ENCODE measurements around the gene SNED1. TPM values are rescaled to one million over a fixed set of nuclear protein-coding genes. Genes with fewer than 3 reads are reported as not detected.

The SNED1 gene
- total and polyA plus RNA-seq, 9 of the 15 experiments (the other 6 are each of a cell fraction or from before 2014, with no cell fraction given): 0.03 to 0.07 (median 0.05) TPM; not detected in 5

DNA sequence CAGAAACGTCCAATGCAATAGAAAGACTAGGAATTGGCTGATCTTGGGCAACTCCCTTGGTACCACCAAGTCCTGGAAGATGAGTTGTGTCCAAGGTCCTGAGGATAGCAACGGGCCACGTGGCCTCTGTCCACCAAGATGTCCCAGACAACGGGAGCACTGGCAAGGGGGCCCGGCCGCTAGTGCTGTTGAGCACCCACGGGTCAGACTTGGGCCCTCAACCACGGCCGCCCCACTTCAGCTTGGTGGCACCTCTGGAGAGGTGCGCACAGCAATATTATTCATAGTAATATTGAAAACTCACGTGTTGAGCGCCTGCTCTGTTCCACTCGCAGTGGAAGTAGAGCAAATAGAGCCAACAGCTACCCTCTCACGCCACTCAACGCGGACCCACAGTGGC is 131.9 kb downstream of the SNED1 start:
- DNase-seq (ENCODE audit: extremely low read depth in 1 of 4, low spot score in 3 of 4): no peak
- Histone ChIP-seq H3K9ac (ENCODE audit: insufficient read depth in 1 of 2, low read depth in 2 of 2, low read length in 2 of 2) (no peak overlapping the region), H3K4me2 (ENCODE audit: insufficient read depth, low read length) (no peak overlapping the region), H3K27ac (ENCODE audit: extremely low read depth, low read depth, low read length) (no peak overlapping the region), H3K36me3 (ENCODE audit: control insufficient read depth, insufficient read depth, low read length) (peaks cover 13% of the 10 kb centered on the region; the same call in 1 of the 3 replicates), H3K4me1 (replicated peaks in 1 of 2; ENCODE audit: control insufficient read depth in 2 of 2, insufficient read depth in 2 of 2, low read length in 2 of 2) (no peaks in the 10 kb centered on the region; a peak in 1 of 5 replicates), H3K9me3 (replicated peaks; ENCODE audit: control insufficient read depth, insufficient read depth, low read depth, low read length) (no peaks in the 10 kb centered on the region), H2AFZ (ENCODE audit: low read depth, low read length) (no peak overlapping the region), H3K9me1 (ENCODE audit: control insufficient read depth, insufficient read depth, low read length) (no peaks in the 10 kb centered on the region), H3K4me3 (no peak overlapping the region), H3K79me2 (ENCODE audit: control insufficient read depth, insufficient read depth, low read length) (no peaks in the 10 kb centered on the region), H3K27me3 (ENCODE audit: control insufficient read depth in 2 of 2, insufficient read depth in 2 of 2, low read length in 2 of 2) (no peaks in the 10 kb centered on the region), H4K20me1 (replicated peaks; ENCODE audit: control insufficient read depth, insufficient read depth, low read length) (no peaks in the 10 kb centered on the region)
- FAIRE-seq: no peak
- ChIA-PET CTCF (ENCODE audit: low intra/inter-chr PET ratio) (no interaction called here), POLR2A (no interaction called here)
- 88% methylated on average over 9 of the region's 16 CpGs for WGBS (ENCODE audit: insufficient coverage, low coverage, missing lambda C conversion rate)
- no TSS peak for BruUV-seq (replicated peaks)
- no peak for ATAC-seq
- intact Hi-C loops (cut with micrococcal nuclease) (no loop called here), in situ Hi-C loops (cut with MboI) (no loop called here)
- TF ChIP-seq TSHZ1 (CRISPR knock-in tag; IDR thresholded peaks at IDR 0.05) (no peak), POLR2B (IDR thresholded peaks at IDR 0.05; ENCODE audit: low read depth, partially characterized antibody) (no peak), ZNF436 (CRISPR knock-in tag; IDR thresholded peaks at IDR 0.05) (no peak), NBN (IDR thresholded peaks at IDR 0.05; ENCODE audit: low read depth) (no peak), OTX1 (CRISPR knock-in tag; IDR thresholded peaks at IDR 0.05) (no peak), RCOR1 (IDR thresholded peaks at IDR 0.05; ENCODE audit: borderline replicate concordance in 1 of 2, low read depth in 2 of 2, low read length in 2 of 2) (no peak), SP2 (IDR thresholded peaks at IDR 0.05; ENCODE audit: extremely low read depth, low read depth, low read length, poor library complexity, severe bottlenecking) (no peak), ZNF239 (CRISPR knock-in tag; IDR thresholded peaks at IDR 0.05) (no peak), RBM25 (IDR thresholded peaks at IDR 0.05; ENCODE audit: low read depth, low read length, severe bottlenecking) (no peak), NR2F6 (CRISPR knock-in tag; IDR thresholded peaks at IDR 0.05) (no peak), ZNF830 (CRISPR knock-in tag; IDR thresholded peaks at IDR 0.05) (no peak)
- TF ChIP-seq, protein P1, sequence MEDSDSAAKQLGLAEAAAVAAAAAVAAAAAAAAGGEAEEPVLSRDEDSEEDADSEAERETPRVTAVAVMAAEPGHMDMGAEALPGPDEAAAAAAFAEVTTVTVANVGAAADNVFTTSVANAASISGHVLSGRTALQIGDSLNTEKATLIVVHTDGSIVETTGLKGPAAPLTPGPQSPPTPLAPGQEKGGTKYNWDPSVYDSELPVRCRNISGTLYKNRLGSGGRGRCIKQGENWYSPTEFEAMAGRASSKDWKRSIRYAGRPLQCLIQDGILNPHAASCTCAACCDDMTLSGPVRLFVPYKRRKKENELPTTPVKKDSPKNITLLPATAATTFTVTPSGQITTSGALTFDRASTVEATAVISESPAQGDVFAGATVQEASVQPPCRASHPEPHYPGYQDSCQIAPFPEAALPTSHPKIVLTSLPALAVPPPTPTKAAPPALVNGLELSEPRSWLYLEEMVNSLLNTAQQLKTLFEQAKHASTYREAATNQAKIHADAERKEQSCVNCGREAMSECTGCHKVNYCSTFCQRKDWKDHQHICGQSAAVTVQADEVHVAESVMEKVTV (CRISPR knock-in tag; IDR thresholded peaks at IDR 0.05): no peak
- TF ChIP-seq, protein P2, sequence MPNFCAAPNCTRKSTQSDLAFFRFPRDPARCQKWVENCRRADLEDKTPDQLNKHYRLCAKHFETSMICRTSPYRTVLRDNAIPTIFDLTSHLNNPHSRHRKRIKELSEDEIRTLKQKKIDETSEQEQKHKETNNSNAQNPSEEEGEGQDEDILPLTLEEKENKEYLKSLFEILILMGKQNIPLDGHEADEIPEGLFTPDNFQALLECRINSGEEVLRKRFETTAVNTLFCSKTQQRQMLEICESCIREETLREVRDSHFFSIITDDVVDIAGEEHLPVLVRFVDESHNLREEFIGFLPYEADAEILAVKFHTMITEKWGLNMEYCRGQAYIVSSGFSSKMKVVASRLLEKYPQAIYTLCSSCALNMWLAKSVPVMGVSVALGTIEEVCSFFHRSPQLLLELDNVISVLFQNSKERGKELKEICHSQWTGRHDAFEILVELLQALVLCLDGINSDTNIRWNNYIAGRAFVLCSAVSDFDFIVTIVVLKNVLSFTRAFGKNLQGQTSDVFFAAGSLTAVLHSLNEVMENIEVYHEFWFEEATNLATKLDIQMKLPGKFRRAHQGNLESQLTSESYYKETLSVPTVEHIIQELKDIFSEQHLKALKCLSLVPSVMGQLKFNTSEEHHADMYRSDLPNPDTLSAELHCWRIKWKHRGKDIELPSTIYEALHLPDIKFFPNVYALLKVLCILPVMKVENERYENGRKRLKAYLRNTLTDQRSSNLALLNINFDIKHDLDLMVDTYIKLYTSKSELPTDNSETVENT (CRISPR knock-in tag; IDR thresholded peaks at IDR 0.05): no peak
